NCI-H2107 treated with DMSO at 0.1 percent for 48 hours (cell line): Measurements from ENCODE around the gene FXYD4.
A peak's percentile ranks its signal among the peaks of the same experiment; 100 is the strongest.
"Not testable (repeated sequence)": the region's sequence is repeated elsewhere in the genome, so short reads cannot be mapped to it uniquely, and the experiment has no call there.

Experiments used
- DNase-seq: peaks from one replicate; lab custom pipeline; 2025; ENCODE audit not compliant: unreplicated experiment; lab: John Stamatoyannopoulos, UW

The FXYD4 gene

DNA sequence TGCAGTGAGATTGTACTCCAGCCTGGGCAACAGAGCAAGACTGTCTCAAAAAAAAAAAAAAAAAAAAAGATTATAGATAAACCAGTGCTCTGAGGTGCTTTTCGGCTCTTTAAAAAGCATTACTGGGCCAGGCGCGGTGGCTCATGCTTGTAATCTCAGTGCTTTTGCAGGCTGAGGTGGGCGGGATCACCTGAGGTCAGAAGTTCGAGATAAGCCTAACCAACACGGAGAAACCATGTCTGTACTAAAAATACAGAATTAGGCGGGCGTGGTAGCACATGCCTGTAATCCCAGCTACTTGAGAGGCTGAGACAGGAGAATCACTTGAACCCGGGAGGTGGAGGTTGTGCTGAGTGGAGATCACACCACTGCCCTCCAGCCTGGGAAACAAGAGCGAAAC lies 44.1 kb downstream of the FXYD4 start:
- DNase-seq, result no peak

DNA sequence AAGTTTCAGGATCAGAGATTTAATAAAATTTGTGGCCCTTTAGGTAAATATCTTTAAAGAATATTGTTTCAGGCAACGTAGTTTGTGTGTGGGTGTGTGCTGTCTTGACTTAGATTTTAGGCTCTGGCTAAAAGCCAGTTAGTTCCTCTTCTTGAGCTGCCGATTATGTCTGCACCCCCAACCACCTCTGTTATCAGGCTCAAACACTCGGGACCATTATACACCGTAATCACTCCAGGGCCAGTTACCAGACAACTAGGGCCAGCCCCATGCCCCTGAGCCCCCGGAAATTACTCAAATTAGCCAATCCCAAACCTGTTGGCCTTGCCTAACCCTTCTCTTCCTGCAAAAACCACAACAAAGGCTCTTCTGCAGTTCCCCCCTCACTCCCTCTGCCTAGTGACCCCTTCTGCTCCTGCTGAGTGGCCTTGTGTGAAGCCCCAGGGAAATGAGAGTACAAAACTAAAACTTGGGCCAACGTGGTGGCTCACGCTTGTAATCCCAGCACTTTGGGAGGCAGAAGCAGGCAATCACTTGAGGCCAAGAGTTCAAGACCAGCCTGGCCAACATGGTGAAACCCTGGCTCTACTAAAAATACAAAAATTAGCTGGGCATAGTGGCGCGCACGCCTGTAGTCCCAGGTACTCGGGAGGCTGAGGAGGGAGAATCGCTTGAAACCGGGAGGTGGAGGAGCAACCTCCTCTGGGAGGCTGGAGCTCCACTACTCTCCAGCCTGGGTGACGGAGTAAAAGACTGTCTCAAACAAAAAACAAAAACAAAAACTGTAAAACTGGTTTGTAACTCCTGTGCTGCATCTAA lies 46.7 kb downstream of the FXYD4 start:
- no peak for DNase-seq

DNA sequence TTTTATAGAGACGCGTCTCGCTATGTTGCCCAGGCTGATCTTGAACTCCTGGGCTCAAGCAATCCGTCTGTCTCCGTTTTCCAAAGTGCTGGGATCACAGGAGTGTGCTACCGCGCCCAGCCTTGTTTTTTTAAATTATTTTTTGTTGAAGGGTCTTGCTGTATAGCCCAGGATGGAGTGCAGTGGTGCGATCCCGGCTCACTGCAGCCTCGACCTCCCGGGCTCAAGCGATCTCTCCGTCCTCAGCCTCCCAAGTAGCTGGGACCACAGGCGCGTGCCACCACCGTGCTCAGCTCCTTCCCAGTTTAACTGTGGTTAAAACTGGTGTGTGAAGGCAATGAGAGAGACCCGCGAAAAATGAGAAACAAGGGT lies 48.5 kb downstream of the FXYD4 start:
- DNase-seq, result no peak

DNA sequence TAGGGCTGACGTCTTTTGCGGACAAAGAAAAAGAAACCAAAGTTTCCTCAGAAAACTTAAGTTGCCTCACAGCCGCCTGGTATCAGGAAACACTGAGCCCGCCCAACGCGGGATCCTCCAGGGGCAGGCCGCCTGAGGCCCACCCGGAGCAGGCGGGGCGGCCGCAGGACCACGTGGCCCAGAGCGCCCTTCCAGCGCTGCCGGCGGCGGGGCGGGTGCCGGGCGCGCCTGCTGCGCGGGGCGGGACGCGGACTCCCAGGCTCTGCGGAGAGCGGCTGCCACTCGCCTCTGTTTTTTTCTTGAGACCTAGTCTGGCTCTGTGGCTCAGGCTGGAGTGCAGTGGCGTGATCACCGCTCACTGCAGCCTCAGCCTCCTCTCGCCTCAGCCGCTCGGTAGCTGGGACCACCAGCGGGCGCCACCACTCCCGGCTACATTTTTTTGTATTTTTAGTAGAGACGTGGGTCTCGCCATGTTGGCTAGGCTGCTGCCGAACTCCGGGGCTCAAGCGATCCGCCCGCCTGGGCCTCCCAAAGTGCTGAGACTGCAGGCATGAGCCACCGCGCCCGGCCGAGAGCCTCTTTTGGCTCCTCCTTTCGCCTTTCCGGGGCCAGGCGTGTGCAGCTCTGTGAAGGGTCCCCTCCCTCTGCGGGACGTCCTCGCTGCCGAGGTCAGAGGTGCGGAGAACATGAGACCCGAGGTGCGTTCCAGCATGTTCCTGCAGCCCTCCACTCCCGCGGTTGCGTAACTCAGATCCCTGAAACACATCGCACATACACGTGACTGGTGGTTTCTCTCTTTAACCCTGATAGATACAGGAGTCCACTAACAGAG lies 49.1 kb downstream of the FXYD4 start:
- peak; percentile 15 for DNase-seq

DNA sequence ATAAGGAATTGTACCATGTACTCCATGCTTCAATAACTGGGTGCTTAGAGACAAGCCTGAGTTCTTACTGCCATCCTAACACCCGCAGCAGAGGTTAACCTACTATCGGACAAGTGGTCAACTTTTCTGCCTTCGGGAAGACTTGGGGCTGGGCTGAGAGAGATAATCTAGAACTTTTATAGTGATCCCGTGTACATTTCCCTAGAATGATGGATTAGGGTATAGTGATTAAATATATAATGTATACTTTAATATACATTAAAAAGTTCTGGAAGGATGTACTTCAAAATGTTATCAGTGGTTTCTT lies 49.7 kb downstream of the FXYD4 start:
- no peak for DNase-seq

DNA sequence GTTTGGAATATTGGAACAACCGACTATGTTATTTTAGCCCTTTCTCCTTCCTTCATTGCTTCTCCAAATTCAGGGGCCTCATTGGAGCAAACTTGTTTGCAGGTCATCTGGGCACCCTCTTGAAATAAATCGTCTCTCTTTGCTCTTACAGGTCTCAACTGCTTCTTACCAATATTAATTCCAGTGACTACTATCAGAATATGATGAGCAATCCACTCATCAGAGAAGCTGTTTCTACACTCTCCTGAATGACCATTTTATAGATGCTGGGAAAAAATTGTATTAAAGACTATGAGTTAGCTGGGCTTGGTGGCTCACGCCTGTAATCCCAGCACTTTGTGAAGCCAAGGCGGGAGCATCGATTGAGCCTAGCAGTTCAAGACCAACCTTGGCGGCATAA lies 50.1 kb downstream of the FXYD4 start:
- DNase-seq, result no peak

DNA sequence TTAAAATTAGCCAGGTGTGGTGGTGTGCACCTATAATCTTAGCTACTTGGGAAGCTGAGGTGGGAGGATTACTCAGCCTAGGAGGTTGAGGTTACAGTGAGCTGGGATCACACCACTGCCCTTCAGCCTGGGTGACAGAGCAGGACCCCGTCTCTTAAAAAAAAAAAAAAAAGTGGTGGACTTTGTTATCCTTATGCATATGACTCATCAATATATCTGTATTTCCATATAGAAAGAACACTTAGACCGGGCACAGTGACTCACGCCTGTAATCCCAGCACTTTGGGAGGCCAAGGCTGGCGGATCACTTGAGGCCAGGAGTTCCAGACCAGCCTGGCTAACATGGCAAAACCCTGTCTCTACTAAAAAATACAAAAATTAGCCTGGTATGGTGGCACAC lies 50.5 kb downstream of the FXYD4 start:
- DNase-seq, result not testable (repeated sequence)

DNA sequence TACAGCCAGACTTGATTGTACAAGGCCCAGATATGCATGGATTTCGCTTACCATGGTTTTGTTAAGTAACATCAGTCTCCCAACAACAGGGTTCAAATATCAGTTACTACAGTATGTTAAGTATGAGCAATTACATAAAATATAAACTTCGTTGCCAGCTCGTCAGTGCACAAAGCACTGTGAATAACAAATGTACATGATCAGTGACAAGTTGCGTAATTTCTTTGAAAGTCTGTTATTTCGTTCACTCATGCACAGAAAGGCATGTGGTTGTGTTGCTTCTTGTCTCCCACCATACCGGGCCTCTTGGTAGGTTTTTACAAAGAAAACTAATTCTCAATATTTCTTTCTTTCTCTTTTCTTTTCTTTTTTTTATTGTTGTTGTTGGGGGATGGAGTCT lies 53.0 kb downstream of the FXYD4 start:
- no peak for DNase-seq
